Measurements from ENCODE around the gene EHBP1.

GRCh38 chr2:62718225-62718822, 12.8 kb downstream of the EHBP1 start:
- TF ChIP-seq CTCF (IDR thresholded peaks at IDR 0.05; ENCODE audit: extremely low read depth in 1 of 2, insufficient read depth in 1 of 2, low read depth in 1 of 2, low read length in 2 of 2) (no peak), POLR2A (IDR thresholded peaks at IDR 0.05; ENCODE audit: low read depth, low read length) (no peak), EZH2 (IDR thresholded peaks at IDR 0.05; ENCODE audit: borderline replicate concordance, low read depth, low read length, severe bottlenecking) (no peak)
